ENCODE measurements around the gene TSPAN14.

TSPAN14 gene

DNA sequence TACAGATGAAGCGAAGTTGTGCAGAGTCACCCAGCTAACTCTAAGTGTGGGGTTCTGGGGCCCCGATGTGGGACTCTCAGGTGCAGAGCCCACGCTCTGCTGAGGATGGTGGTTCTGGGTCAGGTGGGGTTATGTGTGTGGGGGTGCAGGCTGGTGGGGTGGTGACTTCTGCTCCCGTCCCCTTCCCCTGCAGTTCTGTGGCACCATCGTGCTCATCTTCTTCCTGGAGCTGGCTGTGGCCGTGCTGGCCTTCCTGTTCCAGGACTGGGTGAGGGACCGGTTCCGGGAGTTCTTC, 54.9 kb downstream of the TSPAN14 start:
- FAIRE-seq: no peak

DNA sequence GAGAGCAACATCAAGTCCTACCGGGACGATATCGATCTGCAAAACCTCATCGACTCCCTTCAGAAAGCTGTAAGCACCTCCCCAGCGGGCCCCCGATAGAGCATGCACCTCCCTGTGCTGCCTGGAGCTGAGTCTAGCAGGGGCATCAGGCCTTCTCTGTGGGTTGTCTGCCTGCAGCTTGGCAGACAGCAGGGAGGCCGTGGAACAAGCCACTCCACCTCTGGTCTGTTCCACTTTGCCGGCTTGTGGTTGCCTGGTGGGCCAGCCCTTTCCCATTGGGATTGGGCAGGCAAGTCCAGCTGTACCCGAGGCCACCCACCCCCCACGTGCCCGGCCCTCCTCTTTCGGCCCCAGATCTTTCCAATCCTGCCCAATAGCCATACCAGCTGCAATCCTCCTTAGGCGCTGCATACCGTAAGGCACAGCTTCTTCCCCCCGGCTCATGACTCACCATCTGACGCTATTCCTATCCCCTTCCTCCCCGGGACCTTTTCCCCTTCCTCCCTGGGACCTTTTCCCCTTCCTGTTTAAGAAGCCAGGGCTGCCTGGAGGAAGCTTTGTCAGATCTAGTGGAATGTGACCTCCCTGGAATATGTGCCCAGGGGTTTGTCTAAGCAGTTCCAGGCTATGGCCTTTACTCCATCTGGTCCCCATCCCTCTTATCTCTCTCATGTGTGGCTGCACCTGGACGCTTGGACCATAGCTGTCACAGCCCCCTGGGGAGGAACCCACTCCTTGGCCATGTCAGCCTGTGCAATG, 55.5 kb downstream of the TSPAN14 start:
- FAIRE-seq: no peak

DNA sequence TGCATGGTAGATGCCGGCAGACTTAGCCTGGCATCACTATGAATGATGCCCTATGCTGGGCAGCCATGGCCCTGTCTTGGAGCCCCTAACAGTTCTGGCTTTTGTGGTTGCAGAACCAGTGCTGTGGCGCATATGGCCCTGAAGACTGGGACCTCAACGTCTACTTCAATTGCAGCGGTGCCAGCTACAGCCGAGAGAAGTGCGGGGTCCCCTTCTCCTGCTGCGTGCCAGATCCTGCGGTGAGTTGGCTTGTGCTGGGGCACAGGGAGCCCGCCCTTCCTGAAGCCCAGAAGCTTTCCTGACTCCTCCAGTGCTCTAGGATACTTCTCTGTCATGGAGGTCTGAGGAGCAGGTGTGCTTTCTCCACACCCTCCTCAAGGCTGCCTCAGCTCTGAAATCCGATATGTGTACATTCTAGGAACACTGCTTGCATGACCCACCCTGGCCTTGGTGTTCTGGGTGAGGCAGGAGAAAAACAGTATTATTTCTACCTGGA, 58.0 kb downstream of the TSPAN14 start:
- no peak for FAIRE-seq

DNA sequence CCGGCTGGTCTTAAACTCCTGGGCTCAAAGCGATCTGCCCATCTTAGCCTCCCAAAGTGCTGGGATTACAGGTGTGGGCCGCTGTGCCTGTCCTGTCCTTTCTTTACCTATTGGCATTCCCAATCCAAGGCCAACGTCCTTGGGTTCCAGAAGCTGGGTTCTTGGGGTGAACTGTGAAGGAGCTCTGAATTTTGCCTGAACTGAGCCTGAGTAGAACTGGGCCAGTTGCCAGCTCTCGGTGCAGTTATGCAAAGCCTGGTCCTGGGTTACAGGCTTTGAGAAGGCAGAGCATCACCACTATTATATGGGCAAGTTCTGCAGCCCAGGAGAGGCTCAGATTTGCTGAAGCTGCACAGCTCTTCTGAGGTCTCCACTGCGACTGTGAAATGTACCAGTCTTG, 59.0 kb downstream of the TSPAN14 start:
- FAIRE-seq: no peak

DNA sequence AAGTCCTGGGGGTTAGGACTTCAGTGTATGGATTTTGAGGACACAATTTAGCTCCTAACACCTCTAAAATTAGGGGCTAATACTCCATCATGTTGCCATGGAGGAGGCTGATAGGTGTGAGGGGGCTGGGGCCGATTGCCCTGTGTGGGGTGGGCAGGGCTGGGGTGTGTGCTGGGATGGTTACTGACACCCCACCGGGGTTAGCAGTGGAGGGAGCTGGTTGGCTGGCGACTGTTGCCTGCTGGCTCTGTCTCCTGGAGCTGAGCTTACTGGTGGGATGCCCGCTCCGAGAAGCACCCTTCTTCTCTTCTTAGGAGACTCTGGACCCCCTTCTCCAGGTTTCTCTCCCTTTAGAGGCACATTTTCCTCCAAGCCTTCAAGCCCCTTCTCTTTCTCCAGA, 61.4 kb downstream of the TSPAN14 start:
- FAIRE-seq: no peak

DNA sequence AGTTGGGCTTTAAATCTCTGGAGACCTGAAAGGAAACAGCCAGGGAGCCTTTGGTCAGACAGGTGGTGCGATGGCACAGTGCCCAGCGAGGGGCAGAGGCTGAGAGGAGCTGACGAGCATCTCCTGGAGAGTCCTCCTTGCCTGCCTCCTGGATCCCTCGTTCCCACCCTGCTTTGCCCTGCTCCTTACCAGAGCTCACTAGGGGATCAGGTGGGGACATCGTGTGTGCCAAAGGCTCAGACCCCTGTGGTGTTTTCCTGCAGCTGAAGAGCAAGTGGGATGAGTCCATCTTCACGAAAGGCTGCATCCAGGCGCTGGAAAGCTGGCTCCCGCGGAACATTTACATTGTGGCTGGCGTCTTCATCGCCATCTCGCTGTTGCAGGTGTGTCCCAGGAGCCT, 61.8 kb downstream of the TSPAN14 start:
- FAIRE-seq: no peak

DNA sequence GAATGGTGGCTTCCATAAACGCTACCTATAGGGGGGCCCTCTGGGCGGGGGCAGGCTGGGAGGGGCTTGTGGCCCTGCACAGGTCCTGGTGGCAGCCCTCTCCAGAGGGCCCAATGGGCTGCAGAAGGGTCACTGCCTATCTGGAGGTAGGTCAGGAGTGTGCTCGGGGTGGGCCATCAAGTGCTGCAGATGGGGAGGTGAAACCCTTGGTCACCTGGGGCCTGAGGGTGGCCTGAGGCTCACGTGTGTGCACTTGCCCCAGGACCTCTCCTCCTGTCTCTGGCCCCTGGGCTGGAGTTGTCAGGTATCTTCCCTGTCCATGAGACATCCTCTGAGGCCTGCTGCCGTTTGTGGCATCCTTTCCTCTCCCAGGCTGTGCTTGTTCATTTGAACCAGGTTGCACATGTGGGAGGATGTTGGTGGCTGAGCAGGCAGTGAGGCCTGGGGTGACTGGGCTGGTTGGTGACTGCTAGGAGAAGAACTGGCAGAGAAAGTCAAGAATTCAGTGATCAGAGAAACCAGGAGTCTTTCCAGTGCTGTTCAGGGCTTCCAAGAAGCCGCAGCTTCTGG, 62.5 kb downstream of the TSPAN14 start:
- no peak for FAIRE-seq

DNA sequence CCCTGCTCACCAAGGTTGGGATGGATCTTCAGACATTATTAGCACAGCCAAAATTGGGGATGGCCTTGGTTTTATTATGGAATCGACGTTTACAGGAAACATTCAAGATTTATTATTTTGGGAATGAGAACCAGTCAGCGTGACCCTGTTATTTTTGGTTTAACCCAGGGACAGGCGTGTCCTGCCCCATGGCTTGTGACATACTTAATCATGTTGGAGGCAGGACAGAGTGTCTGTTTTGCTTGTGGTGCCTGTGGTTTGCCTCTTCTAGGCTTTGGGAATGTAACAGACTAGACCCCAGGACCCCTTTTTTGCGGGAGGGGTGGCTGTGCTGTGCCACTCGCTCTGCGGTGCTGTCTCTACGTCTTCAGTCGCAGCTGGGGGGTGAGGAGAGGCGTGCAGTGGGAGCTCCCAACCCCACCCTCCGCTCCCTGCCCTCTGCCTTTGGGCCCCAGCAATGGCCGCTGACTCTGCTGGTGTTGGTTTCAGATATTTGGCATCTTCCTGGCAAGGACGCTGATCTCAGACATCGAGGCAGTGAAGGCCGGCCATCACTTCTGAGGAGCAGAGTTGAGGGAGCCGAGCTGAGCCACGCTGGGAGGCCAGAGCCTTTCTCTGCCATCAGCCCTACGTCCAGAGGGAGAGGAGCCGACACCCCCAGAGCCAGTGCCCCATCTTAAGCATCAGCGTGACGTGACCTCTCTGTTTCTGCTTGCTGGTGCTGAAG, 63.5 kb downstream of the TSPAN14 start:
- FAIRE-seq: no peak

DNA sequence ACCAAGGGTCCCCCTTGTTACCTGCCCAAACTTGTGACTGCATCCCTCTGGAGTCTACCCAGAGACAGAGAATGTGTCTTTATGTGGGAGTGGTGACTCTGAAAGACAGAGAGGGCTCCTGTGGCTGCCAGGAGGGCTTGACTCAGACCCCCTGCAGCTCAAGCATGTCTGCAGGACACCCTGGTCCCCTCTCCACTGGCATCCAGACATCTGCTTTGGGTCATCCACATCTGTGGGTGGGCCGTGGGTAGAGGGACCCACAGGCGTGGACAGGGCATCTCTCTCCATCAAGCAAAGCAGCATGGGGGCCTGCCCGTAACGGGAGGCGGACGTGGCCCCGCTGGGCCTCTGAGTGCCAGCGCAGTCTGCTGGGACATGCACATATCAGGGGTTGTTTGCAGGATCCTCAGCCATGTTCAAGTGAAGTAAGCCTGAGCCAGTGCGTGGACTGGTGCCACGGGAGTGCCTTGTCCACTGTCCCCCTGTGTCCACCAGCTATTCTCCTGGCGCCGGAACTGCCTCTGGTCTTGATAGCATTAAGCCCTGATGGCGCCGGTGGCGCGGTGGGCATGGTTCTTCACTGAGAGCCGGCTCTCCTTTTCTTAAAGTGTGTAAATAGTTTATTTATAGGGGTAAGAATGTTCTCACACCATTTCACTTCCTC, 64.2 kb downstream of the TSPAN14 start:
- no peak for FAIRE-seq

DNA sequence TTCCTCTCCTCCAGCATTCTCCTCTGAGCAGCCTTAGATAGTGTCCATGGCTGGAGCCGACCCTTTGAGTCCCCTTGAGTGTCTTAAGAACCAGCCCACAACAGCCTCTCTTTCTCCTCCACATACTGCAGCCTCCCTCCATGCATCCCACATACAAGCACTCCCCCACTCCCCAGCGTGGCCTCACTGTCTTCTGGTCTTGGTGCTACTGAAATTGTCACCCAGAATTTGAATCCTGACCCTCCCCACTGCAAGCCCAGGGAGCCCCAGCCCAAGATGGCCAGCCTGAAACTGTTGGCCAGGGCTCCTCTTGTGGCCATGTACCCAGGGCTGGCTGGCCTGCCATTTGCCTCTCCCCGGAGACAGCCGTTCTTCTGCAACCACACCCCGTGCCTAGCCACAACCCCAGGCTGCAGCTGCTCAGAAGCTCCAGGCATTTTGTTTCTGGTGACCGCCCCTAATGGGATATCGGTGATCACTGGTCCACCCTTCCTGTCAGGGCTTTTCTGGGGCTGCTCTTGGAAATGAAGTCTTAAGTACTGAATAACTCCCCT, 64.8 kb downstream of the TSPAN14 start:
- FAIRE-seq: no peak

DNA sequence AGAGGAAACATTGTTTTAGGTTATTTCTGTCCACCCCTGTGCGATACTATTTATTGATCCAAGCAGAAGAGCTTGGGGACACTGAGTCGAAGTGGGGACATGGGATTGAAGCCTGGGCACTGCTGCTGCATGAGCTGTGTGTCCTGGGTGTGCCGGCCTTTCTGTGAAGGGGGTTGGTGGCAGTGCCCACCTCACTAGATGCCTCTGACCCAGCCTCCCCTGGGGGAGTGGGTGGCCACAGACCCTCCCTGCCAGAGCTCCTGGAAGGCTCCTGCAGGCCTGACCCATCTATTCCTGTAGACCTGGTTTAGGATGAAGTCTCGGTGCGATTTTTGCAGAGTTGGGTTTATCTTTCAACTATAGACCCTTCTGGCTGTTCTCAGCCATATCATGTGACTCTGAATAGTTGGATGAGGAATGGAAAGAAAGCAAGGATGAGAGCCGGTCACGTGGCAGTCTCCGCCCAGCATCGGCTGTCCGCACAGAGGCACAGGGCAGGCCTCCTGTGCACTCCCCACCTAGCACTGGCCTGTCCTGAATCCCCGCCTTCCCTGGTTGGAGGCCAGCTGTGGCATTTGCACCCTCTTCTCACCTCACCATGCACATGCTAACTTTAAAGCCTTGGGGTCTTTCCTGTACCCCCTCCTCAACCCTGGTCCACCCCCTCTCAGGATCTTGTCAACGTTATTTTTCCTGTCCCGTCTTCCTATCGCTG, 66.0 kb downstream of the TSPAN14 start:
- FAIRE-seq: no peak

DNA sequence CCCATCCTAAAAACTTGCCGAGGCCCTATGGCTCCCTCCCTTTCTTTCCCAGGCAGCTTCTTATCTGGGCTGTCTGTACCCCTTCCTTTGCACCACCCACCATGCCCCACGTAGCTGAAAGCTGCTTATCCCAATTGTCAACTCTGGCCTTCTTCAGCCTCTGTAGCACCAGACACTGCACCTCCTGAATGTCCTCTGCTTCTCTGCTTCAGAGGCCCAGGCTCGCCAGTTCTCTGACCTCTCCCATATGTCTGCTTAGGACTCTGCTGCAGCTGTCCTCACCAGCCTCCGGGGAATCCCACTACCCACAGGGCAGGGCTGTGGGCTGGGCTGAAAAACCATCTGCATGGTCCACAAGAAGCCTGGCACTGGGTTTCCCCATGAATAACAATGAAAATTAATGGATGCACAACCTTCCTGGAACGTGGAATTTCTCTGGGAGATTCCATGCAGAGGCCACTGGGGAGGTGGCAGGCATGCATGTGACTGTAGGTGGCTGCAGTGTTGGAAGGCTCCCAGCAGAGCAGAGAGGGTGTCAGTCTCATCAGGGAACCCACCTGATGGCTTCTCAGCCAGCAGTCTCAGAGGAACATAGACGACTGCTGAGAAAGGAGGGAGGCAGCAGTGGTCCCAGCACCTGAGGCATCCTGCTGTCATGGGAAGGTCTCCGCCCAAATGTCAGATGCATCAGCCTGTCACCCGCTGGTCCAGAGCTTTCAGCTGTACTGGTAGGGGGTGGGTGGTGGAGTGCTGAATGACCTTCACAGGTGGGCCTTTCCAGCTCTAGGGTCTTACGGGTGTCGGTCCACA, 66.8 kb downstream of the TSPAN14 start:
- no peak for FAIRE-seq

DNA sequence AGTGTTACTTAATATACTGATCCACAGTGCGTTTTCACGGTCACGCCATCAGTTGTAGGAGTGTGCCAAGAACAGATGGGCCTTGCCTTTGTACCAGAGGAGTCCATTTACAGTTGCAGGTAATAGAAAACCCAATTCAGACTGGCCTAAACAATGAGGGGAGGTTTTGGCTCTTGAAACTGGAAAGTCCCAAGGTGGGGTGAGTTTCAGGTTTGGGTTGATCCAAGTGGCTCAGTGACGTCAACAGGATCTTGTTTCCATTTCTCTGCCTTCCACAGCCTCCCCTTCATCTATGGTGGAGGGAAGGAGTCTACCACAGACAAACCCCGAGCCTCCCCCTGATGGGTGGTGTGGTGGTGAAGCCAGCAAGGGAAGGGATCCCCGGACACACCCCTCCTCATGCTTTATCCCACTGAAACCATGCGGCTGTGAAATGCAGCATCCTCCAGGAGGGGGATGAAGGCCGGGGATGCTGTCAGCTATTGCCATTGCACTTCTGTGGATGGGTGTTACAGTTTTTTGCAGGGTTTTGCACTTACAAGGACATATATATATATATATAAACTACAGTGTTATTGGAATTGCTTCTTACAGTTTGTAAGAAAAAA, 68.8 kb downstream of the TSPAN14 start:
- no peak for FAIRE-seq

DNA sequence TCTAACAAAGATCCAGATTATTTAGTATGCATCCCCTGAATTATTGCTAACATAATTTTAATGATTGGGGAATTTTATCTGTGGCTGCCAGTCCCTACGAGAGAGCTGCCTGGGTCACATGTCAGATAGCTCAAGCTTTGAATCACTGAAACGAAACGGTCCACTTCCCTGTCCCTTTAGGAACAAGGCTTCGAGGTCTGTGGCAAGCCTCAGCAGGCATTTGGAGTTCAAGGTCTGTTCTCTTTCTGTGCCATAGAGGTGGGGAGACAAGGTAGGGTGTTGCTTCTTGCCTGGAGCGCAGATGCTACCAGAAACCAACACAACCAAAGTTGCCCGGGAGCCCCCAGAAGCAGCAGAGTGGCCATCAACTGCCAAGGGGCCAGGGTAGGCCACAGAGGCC, 69.7 kb downstream of the TSPAN14 start:
- no peak for FAIRE-seq

DNA sequence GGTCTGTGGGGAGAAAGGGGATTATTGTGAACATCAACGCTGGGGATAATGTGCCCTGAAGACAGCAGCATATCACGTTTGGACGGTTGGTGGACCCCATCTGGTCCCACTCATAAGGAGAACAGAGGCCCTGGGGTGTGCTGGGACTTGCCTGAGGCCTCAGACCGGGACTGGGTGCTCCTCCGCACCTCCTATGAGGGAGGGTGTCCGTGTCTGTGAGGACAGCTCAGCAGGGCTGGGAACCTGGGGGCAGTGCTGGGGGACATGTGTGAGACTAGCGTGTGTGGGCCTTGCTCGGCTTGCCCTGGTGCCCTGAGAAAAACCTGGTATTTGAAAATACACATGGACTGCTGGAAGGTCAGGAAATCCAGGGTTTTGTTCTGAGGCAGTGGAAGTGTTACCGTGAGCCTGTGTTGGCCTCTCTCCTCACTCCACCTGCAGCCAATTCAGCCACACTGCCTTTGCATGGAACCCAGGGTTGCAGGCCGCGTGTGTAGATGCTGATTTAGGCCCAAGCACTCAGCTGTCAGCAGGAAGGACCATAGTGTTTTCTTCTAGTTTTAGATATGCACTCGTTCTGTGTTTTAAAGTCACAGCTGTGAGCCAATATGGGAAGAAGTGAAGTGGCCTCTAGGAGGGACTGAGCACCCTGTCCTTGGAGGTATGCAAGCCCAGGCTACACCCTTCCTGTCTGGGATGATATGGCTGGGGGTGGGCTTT, 70.2 kb downstream of the TSPAN14 start:
- FAIRE-seq: no peak

DNA sequence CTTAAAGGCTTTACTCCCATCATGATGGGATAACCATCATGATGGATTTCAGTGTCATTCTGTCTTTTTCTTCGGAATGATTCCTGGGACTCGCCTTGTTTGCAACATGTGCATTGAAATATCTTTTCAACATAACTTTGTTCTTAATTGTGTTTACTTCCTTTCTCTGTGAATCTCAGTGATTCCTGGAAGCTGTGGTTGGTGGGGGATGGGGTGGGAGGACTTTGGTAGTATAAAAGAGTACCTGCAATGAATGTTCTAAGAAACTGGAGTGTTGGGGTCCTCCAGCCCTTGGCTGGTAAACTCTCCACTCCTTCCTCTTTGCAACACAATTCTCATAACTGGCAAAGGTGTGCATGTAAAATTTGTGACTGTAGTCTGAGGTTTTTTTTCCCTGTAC, 72.1 kb downstream of the TSPAN14 start:
- no peak for FAIRE-seq

DNA sequence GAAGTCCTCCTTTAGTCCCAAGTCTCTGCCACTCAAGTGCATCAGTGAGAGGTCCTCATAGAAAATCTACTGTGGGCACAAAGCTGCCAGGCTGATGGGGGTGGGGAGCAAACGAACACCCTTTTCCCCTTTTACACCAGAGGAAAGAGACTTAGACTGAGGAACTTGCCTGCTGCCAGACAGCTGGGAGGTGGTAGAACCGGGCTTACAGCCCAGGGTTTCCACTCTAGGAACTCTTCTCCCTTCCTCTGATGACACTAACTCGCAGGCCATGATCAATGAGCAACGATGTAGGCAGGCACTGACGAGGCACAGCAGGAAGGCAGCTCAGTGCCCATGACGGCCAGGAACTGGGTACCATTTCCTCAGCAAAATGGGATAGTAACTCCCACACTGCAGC, 72.6 kb downstream of the TSPAN14 start:
- no peak for FAIRE-seq

DNA sequence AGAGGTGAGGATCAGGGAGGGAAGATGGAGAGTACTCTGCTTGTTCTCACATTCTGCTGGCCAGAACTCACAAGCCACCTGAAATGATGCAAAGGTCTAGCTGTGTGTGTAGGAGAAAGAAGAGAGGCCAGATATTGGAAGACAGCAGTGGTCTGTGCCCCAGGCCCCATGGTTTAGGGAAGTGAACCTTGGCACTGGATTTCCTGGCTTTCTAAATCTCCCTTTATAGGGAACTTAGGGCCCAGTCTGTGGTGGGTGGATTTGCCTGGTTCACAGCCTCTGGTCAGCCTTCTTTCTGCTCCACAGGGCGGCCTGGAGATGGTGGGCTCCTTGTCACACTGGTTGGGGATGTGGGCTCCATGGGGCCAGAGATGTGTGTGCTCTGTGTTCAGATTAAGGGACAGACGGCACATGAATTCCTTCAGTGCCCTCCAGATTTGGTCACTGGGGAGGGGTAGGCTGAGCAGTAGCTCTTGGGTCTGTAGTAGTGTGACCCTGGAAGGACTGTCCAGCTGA, 74.1 kb downstream of the TSPAN14 start:
- no peak for FAIRE-seq

DNA sequence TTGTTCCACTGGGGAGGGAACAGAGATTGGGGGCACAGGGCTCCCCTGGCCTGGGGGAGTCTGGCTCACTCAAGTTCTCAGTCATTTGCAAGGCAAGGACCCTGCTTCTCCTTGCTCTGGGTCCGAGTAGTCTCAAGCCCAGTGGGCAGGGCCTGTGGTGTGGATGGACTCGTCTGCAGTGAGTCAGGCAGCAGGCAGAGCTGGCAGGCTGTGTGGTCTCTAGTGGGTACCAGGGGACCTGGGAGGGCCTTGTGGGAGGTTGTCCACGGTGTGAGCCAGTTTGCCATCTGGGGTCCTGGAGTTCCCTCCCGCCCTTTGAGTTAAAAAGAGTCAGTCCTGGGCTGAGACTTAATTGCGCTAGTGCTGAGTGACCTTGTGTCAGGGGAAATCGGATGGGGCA, 74.8 kb downstream of the TSPAN14 start:
- FAIRE-seq: no peak

DNA sequence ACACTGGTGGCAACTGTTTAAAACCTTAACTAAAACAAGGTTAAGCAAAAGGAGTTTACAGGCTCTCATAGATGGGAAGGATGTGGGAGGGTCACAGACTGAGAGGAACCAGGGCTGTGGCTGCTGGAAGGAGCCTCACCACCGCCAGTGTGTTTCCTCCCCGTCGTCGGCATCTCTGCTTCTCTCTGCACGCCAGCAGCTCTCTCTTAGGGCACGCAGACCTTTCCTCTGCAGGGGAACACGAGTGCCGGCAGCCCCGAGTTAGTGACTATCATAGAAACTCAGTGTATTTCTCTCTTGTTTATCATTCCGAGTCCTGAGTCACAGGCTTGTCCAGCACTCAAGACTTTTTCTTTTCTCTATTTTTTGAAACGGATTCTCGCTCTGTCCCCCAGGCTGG, 75.5 kb downstream of the TSPAN14 start:
- no peak for FAIRE-seq

Measured in colon (tissue), 2 donors.